HepG2 (cell line): ENCODE results near the gene KCNAB1.

Experiments used
- ESRRA ChIP-seq: sonication (generic); formaldehyde crosslinking; IDR thresholded peaks from 2 replicates; pipeline ENCODE4 v1.5.1; 2020; ENCODE audit warnings: mild to moderate bottlenecking, low read depth, missing genetic modification reagents
- EZH2 ChIP-seq: conservative IDR thresholded peaks from 2 replicates; pipeline ENCODE4 v1.6.1; 2012; ENCODE audit warnings: mild to moderate bottlenecking, low read depth, low read length, moderate library complexity
- GABPA ChIP-seq, 2 experiments: IDR thresholded peaks; 2 replicates each; pipeline ENCODE4 v1.6.1; 2011 to 2016; ENCODE audit warnings: low read depth in 2 of 2, low read length in 1 of 2, missing biosample characterization in 1 of 2, missing genetic modification characterization in 1 of 2
- SUZ12 ChIP-seq: fragments of 150-350 bp; IDR thresholded peaks from 2 replicates; pipeline ENCODE4 v1.6.1; 2014; ENCODE audit warnings: low read depth, low read length
- TF ChIP-seq, protein P1 (sequence below): IDR thresholded peaks from 2 replicates; pipeline ENCODE4 v1.6.1; 2012; ENCODE audit warnings: low read depth, low read length, improper control_type of control experiment
- TF ChIP-seq, protein P2 (sequence below): sonication (generic); formaldehyde crosslinking; IDR thresholded peaks from 2 replicates; pipeline ENCODE4 v1.4.0; 2020; ENCODE audit warnings: missing genetic modification reagents
- TF ChIP-seq, protein P3 (sequence below): sonication (generic); formaldehyde crosslinking; IDR thresholded peaks from 2 replicates; pipeline ENCODE4 v1.5.0; 2020; ENCODE audit warnings: mild to moderate bottlenecking, missing genetic modification reagents, moderate library complexity
- TF ChIP-seq, protein P4 (sequence below): sonication (generic); formaldehyde crosslinking; IDR thresholded peaks from 2 replicates; pipeline ENCODE4 v1.4.0; 2020; ENCODE audit warnings: missing genetic modification reagents

DNA sequence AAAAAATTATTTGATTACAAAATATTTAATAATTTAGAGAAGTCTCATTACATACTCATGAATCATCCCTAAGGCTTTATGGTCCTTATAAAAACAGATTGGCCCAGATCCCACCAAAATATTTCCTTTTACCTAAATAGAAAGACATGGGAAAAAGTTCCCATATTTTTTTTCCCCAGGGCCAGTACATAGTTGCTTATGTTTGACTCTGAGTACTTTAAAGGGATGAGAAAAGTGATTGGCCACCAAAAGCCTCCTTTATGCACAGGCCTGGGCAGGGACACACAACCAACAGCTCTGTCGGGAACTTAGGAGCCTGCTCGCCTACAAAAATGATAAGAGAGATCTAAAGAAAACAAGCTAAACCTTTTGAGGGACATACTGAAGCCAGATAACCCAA lies 22.3 kb downstream of the KCNAB1 start:
- TF ChIP-seq SUZ12 = no peak
- TF ChIP-seq, protein P1, sequence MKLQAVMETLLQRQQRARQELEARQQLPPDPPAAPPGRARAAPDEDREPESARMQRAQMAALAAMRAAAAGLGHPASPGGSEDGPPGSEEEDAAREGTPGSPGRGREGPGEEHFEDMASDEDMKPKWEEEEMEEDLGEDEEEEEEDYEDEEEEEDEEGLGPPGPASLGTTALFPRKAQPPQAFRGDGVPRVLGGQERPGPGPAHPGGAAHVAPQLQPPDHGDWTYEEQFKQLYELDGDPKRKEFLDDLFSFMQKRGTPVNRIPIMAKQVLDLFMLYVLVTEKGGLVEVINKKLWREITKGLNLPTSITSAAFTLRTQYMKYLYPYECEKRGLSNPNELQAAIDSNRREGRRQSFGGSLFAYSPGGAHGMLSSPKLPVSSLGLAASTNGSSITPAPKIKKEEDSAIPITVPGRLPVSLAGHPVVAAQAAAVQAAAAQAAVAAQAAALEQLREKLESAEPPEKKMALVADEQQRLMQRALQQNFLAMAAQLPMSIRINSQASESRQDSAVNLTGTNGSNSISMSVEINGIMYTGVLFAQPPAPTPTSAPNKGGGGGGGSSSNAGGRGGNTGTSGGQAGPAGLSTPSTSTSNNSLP = no peak
- TF ChIP-seq, protein P2, sequence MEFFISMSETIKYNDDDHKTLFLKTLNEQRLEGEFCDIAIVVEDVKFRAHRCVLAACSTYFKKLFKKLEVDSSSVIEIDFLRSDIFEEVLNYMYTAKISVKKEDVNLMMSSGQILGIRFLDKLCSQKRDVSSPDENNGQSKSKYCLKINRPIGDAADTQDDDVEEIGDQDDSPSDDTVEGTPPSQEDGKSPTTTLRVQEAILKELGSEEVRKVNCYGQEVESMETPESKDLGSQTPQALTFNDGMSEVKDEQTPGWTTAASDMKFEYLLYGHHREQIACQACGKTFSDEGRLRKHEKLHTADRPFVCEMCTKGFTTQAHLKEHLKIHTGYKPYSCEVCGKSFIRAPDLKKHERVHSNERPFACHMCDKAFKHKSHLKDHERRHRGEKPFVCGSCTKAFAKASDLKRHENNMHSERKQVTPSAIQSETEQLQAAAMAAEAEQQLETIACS = no peak
- TF ChIP-seq, protein P3, sequence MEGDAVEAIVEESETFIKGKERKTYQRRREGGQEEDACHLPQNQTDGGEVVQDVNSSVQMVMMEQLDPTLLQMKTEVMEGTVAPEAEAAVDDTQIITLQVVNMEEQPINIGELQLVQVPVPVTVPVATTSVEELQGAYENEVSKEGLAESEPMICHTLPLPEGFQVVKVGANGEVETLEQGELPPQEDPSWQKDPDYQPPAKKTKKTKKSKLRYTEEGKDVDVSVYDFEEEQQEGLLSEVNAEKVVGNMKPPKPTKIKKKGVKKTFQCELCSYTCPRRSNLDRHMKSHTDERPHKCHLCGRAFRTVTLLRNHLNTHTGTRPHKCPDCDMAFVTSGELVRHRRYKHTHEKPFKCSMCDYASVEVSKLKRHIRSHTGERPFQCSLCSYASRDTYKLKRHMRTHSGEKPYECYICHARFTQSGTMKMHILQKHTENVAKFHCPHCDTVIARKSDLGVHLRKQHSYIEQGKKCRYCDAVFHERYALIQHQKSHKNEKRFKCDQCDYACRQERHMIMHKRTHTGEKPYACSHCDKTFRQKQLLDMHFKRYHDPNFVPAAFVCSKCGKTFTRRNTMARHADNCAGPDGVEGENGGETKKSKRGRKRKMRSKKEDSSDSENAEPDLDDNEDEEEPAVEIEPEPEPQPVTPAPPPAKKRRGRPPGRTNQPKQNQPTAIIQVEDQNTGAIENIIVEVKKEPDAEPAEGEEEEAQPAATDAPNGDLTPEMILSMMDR (CRISPR knock-in tag) = no peak
- no peak for TF ChIP-seq GABPA (IDR thresholded peaks at IDR 0.05; ENCODE audit: low read depth, low read length)
- TF ChIP-seq GABPA (CRISPR knock-in tag; IDR thresholded peaks at IDR 0.05; ENCODE audit: low read depth) = no peak
- TF ChIP-seq ESRRA (CRISPR knock-in tag) = no peak
- no peak for TF ChIP-seq EZH2
- TF ChIP-seq, protein P4, sequence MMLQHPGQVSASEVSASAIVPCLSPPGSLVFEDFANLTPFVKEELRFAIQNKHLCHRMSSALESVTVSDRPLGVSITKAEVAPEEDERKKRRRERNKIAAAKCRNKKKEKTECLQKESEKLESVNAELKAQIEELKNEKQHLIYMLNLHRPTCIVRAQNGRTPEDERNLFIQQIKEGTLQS (CRISPR knock-in tag) = no peak
